Measurements from ENCODE around the gene TTC7B.

DNA sequence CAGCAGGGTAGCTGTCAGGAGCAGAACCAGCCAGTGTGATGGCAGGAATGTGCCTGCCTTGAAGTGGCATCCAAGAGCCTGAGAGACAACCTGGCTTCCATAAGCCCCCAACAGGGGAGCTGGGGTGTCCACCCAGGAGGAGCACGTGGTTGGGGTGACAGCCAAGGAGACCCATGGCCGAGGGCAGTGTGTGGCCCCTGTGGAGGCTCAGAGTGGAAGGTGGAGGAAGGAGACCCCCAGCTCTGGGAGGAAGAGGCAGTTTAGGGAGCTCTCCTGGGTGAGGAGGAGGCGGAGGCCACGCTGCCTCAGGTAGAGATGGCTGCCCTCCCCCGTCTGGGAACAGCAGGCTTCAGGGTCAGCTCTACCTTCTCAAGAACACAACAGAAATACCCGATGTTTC lies 272.4 kb downstream of the TTC7B start:
- TF ChIP-seq, protein P1, sequence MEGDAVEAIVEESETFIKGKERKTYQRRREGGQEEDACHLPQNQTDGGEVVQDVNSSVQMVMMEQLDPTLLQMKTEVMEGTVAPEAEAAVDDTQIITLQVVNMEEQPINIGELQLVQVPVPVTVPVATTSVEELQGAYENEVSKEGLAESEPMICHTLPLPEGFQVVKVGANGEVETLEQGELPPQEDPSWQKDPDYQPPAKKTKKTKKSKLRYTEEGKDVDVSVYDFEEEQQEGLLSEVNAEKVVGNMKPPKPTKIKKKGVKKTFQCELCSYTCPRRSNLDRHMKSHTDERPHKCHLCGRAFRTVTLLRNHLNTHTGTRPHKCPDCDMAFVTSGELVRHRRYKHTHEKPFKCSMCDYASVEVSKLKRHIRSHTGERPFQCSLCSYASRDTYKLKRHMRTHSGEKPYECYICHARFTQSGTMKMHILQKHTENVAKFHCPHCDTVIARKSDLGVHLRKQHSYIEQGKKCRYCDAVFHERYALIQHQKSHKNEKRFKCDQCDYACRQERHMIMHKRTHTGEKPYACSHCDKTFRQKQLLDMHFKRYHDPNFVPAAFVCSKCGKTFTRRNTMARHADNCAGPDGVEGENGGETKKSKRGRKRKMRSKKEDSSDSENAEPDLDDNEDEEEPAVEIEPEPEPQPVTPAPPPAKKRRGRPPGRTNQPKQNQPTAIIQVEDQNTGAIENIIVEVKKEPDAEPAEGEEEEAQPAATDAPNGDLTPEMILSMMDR (conservative IDR thresholded peaks at IDR 0.05): no peak
- TF ChIP-seq ZFX (IDR thresholded peaks at IDR 0.05): no peak

Measured in C4-2B (cell line).